Activated gamma-delta T cell (primary cell): ENCODE measurements around the gene CYB5B.

Experiments used
- DNase-seq: peaks from one replicate; lab custom pipeline; 2025; lab: John Stamatoyannopoulos, UW

Gene CYB5B

DNA sequence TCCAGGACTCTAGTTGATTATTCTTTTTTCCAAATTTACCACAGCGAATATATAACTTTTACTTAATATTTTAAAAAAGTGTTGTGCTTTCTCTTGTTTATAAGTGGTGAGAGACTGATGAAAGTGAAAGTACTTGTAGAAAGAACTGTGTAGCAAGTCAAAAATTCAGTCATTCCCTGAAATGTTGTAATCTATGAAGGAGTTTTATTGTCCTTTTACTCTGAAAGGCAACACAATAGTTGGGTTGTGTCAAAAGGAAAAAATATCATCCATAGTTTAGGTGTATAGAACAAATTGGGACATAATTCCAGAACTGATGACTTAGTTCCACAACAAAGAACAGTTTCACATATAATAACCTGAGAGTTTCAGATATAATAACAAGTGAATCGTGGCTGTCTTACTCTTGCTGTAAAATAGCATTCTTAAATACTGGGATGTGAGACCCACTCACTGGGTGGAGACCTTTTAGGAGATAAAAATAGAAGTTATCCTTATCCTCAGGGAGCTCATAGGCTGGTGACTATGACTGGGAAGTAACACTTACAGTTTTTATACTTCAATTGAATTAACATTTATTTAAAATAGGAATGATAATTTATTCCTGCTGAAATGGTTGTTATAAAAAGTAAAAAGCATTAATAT lies 20.6 kb downstream of the CYB5B start:
- no peak for DNase-seq

DNA sequence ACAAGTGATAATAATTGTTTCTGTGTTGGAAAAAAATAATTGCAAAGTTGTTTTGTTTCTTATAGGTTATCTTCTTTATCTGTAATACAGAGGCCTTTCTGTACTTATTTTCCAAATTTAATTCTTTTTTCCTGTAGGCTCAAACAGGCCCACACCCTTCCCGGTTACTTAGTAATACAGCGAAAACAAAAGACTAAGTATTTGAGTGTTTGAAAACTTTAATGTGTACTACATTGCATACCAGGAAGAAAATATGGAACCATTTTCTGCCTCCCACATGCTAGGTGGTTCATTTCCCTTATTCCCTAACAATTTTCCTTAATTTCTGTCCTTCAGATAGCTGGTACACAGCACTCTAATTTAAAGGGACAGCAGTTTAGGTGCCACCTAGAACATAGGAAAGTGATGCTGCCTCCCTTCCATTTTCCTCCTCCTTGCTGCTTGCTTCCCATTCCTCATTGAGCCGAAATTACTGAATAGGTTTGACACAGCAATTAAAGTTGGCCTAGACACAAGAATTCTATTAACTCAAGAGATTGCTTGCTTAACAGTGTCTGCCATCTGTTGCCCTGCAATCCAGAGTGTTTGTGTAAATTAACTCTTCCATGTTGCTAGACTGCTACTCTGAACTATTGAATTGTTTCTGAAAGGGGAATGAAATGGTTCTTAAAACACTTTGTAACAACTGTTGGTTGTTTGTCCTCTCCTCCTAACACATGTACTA lies 24.2 kb downstream of the CYB5B start:
- DNase-seq, result no peak

GRCh38 chr16:69451166-69451565 lies 26.7 kb downstream of the CYB5B start:
- DNase-seq, result no peak

DNA sequence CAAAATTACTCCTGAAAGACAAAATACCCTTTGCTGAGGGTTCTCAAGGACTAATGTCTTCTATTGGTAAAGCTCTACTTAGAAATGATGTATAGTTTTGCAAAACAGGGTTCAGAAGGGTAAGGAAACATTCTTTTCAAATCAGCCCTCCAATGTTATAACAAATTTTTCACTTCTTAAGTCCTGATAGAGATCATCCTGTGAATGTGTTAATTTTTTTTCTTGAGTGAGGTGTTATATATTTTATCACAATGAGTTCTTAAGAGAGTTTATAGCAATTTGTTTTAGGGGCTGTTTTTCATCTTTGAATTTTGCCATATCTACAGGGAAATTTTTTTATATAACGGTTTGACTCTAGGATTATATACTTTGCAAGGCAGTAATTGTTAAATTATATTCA lies 29.5 kb downstream of the CYB5B start:
- no peak for DNase-seq

DNA sequence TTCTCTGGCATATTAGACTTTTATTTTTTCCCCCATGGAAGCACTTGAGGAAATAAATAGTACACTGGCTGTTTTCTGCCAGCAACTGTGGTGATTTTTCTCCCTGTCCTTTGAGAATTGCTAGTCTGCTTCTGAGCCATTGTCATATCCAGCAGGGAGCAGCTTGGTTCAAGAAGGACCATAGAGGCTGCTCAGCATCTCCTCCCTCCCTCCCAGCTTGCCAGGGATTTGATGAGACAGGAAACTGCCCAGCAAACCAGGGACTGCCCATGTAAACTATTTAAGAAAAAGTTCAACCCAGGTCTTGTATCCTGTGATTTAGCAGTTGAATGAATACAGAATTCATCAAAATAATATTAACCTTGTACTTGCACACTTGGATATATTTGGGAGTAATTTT lies 39.5 kb downstream of the CYB5B start:
- DNase-seq, result no peak

- no peak for DNase-seq
These were observed 40.8 kb downstream of the CYB5B start for GRCh38 chr16:69465083-69465721.

- DNase-seq, result no peak
These were observed 41.5 kb downstream of the CYB5B start for GRCh38 chr16:69465881-69466280.

GRCh38 chr16:69466547-69466946 lies 42.1 kb downstream of the CYB5B start:
- DNase-seq, result no peak

DNA sequence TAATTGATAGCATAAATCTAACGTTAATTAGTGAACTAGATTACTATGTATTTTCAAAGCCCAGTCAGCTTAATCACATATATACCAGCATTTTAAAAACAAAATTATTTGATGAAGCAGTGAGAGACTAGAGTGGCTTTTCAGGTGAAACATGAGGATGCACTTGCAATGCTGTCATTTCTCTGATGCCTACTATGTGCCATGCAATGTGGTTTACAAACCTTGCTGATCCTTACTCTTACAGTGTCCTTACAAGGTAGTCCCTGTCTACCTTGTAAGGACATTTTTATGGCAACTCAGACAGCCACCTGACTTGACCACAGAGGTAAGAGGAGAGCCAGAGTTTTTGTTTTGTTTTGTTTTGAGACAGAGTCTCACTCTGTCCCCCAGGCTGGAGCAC lies 42.7 kb downstream of the CYB5B start:
- no peak for DNase-seq

- DNase-seq, result no peak
These were observed 43.2 kb downstream of the CYB5B start for GRCh38 chr16:69467531-69468204.

- DNase-seq, result no peak
These were observed 45.6 kb downstream of the CYB5B start for GRCh38 chr16:69469807-69470561.

DNA sequence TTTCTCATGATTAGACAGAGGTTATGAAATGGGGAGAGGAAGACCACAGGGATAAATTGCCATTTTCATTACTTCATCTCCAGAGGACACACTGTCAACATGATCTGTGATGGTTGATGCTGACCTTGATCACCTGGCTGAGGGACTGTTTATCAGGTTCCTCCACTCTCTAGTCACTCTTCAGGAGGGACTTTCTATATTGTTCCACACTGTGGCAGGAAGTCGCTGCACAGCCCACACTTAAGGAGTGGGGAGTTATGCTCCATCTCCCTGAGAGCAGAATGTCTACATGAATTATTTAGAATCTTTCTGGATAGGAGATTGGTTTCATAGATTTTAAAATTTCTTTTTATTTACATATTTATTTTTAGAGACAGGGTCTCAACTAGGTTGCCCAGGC lies 46.7 kb downstream of the CYB5B start:
- no peak for DNase-seq

DNA sequence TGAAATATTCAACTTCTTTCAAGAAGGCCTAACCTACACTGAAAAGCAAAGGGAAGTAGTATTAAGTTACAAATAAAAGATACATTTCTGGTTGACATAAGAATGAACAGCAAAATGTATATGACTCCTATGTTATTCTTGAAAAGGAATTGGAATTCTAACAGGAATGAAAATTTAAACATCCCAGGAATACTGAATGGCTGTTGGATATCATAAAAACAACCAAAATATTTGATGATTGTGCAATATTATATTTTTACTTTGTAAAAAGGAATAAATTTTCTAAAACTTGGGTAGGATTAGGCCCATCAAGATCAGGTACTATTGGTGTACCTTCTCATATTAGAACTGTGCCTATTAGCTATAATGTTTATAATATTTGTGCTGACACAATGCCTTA lies 50.0 kb downstream of the CYB5B start:
- no peak for DNase-seq

DNA sequence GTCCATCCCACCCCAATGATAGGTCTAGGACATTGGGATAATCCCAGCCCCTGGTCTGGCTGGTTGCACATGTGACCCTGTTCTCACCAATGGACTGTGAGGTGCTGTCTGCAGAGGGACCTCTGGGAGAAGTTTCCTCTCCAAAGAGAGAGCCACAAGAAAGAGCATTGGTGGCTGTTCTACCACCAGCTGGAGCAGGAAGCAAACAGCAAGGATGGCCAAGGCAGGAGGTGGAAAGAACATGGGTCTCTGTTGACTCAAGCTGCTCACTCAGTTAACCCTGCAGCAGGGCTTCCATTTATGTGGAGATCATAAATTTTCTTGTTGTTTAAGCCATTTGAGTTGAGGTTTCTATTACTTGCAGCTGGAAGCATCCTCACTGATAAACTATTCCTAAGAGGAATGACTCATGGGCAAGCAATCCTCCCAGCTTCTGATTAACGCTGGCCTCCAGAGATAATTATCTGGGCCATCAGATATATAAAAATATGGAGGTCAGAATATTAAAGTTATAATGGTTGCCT lies 52.6 kb downstream of the CYB5B start:
- DNase-seq, result no peak

GRCh38 chr16:69477546-69477945 lies 53.1 kb downstream of the CYB5B start:
- DNase-seq, result no peak

GRCh38 chr16:69478685-69479084 lies 54.3 kb downstream of the CYB5B start:
- no peak for DNase-seq

GRCh38 chr16:69479775-69480174 lies 55.4 kb downstream of the CYB5B start:
- no peak for DNase-seq

DNA sequence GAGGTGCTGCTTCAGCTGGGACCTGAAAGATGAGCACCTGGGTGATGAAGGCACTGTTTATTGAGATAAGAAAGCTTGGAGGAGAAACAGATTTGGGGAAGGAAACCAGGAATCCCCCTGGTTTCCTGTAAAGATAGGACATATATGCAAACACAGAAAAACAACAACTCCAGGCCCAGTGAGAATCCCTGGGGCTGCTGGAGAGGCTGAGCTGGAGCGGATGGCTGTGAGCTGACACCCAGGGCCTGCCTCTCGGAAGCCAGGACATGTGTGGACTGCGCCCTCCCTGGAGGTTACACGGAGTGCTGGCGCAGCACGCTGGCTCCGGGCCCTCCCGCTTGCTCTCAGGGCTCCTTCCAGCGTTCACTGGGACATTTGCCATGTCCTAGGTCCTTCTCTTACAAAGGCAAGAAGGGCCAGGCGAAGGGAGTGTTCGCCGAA lies 57.5 kb downstream of the CYB5B start:
- DNase-seq, result no peak

DNA sequence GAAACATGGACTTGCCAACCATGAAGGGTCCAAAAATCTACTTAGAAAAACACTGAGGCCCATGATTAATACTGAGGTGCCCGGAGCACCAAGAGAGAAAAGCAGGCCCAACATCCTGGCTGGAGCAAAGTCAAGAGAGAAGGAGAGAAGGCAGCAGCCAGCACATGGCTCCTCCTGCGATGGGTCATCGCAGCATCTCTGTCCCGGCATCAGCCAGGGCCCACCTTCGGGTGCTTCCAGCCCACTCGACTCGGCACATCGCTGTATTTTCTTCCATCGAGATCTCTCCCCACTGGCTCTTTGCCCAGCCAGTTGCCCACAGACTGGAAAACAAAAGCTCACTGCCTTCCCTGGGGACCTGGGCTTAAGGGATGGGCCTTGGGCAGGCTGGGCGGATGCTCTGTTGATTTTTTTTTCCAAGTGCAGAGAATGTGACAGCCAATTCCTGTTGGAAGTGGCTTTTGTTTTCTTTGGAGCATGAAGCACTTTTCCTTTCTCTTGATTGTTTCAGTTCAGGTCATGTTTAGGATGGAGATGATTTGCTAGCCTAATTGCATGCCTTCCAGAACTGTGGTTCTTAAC lies 58.1 kb downstream of the CYB5B start:
- no peak for DNase-seq

GRCh38 chr16:69483611-69484010 lies 59.2 kb downstream of the CYB5B start:
- no peak for DNase-seq

- DNase-seq, result no peak
These were observed 60.9 kb downstream of the CYB5B start for GRCh38 chr16:69485361-69485760.
